GM18526 (cell line): ENCODE data around the gene APEH.

Experiments used
- POLR2A ChIP-seq: IDR thresholded peaks from 3 replicates; pipeline ENCODE4 v1.6.1; 2011; ENCODE audit not compliant: insufficient read length; ENCODE audit errors: extremely low read depth

The APEH gene

GRCh38 chr3:49657208-49657915, 16.8 kb upstream of the APEH start:
- no peak for TF ChIP-seq POLR2A

GRCh38 chr3:49658711-49659110, 15.4 kb upstream of the APEH start:
- no peak for TF ChIP-seq POLR2A

GRCh38 chr3:49659756-49660155, 14.4 kb upstream of the APEH start:
- TF ChIP-seq POLR2A: no peak

DNA sequence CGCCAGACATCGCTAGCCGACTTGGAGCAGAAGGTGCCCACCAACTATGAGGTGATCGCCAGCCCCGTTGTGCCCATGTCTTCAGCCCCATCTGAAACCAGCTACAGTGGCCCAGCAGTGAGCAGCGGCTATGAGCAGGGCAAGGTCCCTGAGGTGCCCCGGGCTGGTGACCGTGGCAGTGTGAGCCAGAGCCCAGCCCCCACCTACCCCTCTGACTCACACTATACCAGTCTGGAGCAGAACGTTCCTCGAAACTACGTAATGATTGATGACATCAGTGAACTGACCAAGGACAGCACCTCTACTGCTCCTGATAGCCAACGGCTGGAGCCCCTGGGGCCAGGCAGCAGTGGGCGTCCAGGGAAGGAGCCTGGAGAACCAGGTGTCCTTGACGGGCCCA, 12.9 kb upstream of the APEH start:
- TF ChIP-seq POLR2A: no peak

GRCh38 chr3:49662021-49662420, 12.1 kb upstream of the APEH start:
- TF ChIP-seq POLR2A: no peak

DNA sequence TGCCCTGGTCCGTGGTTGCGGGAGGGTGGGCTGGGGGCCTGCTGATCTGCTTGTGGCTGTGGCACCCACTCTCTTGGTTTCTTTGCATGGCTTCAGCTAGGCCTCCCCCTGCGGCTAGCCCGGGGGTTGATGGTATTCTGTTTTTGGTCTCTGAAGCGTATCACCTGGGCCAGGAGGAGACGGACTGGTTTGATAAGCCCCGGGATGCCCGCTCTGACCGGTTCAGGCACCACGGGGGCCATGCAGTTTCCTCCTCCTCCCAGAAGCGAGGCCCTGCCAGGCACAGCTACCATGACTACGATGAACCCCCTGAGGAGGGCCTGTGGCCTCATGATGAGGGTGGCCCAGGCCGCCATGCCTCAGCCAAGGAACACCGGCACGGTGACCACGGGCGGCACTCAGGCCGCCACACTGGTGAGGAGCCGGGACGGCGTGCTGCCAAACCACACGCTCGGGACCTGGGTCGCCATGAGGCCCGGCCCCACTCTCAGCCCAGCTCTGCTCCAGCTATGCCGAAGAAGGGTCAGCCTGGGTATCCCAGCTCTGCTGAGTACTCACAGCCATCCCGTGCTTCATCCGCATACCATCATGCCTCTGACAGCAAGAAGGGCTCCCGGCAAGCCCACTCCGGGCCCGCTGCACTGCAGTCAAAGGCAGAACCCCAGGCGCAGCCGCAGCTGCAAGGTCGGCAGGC, 11.3 kb upstream of the APEH start:
- TF ChIP-seq POLR2A: no peak

DNA sequence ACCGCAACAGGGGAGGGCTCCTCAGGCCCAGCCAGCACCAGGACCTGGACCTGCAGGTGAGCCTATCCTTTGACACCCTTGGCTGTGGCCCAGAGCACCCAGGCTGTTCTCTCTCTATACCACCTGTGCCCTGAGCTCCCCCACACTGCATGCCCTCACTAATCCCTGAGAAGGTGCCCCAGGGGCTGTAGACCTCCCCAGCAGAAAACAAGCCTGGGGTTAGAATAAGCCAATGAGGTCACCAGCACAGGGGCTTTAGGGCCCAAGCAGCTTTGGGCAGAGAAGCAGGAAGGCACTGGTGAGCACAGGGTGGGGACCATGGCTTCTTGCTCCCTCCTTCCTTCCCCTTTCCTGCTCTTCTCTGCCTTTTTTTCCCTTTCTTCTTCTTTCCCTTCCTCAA, 10.3 kb upstream of the APEH start:
- no peak for TF ChIP-seq POLR2A

DNA sequence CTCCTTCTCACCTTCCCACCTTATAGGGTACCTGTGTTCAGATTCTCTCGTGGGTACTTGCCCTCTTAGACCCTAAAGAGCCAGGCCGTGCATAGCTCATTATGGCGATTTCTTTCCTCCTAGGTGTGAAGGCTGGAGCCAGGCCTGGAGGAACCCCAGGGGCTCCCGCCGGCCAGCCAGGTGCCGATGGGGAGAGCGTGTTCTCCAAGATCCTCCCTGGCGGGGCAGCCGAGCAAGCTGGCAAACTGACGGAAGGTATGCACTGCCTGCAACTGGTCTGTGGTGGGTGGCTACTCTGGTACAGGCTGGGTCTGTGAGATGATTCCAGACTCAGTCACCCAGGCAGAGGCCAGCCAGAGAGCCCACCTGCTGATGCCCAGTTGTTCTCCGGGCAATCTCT, 9.9 kb upstream of the APEH start:
- no peak for TF ChIP-seq POLR2A

DNA sequence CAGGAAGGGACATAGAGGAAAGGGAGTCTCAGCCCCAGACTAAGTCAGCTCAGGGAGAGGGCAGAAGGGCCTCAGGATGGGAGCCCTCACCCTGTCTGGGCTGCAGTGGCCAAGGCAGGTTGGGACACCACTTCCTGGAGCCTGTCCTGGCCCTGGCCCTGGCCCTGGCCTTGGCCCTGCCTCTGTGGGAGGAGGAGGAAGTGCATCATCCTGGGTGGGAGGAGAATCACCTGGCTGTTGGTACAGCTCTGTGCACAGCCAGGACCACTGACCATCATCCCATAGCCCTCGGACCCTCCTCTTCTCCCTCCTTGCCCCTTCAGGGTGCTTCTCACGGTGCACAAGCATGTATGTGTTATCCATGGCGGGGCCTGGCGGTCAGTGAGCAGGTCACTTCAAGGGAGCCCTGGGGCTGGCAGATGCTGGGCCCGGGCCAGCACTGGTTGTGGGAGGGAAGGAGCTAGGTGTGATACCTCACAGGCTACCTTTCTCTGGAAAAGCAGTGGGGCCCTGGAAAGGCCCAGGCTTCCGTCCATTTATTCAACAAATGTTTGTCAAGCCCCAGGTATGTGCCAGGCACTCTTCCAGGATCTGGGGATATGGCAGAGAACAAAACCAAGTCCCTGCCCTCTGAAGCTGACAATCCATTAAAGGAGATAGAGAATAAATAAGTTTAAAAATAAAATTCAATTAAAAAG, 8.2 kb upstream of the APEH start:
- TF ChIP-seq POLR2A: no peak

DNA sequence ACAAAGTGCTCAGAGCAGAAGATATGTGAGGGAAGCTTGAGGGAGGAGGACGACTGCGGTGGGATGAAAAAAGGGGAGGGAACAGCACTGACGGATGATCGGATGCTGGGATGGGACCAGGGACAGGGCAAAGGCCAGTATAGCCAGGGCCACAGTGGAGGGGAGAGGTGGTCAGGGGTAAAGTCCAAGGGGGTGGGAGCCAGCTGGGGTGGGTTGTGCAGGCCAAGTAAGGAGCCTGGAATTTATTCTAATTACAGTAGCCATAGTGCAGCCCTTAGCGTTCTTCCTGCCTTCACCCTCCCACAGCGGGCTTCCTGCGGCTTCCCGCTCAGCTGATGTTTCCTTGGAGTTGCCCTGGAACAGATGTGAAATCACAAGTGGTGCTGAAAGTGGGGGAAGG, 7.6 kb upstream of the APEH start:
- no peak for TF ChIP-seq POLR2A

DNA sequence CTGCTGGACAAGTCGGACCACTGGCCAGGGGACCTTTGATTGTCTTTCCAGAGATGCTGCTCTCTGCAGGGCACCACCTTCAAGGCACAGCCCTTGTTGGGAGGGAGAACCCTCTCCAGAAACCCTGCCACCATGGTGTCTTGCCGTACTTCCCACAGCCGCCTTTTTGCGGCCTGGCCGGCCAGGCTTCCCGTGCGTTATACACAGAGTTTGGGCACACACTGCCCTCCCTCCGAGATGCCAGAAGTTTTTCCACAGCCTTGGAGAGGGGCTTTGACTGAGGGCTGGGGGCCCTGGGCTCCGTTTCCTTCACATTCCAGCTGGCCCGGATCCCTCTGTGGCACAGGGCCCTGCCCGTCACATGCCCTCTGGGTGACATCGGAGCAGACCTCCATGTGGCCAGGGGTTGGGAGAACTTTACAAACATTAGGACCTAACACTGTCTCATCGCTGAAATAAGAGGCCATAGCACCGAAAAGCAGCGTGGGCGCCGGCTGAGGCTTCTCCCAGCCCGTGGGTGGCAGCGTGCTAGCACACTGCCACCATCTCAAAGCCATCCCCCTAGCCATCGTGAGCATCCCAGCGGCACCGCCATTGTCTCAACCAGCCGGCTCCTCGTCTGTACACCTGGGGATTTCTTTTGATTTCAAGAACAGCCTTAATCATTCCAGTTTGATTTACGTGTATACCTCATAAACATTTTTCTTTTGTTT, 6.3 kb upstream of the APEH start:
- TF ChIP-seq POLR2A: no peak

GRCh38 chr3:49668414-49668797, 5.7 kb upstream of the APEH start:
- TF ChIP-seq POLR2A: no peak

DNA sequence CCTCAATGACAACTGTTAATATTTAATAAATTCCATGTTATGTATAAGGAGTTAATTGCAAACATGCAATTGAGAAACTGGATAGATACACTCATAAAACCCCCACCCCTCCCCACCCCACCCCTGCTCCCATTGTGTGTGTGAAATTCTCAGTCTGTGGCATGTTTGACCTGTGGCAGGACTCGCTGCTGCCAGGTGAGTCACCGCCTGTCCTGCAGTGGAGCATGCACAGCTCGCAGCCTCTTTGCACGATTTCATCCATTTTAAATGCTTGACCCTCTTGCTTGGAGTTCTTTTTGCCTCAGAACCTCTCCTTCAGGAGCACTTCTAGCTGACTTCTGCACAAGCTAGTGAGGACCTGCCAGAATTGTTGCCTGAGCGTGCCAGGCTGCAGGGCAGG, 5.3 kb upstream of the APEH start:
- TF ChIP-seq POLR2A: no peak

GRCh38 chr3:49669352-49669751, 4.8 kb upstream of the APEH start:
- no peak for TF ChIP-seq POLR2A

DNA sequence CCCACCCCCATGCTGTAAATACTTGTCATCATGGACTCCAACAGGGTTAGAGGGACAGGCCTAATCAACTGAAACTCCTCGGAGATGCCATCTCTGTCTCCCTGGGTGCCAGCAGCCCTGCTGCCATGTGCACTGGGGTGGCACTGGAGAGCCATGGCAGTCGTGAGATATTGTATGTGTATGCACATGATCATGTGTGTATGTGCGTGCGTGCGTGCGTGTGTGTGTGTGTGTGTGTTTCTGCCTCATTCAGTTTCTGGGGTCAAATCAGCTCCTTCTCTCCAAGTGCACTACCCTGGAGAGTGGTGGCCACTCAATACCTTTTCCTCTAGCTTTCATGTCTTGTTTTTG, 3.2 kb upstream of the APEH start:
- no peak for TF ChIP-seq POLR2A
